Measurements from ENCODE around the gene SENP6.
"Not testable (repeated sequence)": the region's sequence is repeated elsewhere in the genome, so short reads cannot be mapped to it uniquely, and the experiment has no call there.

Gene SENP6

GRCh38 chr6:75666592-75666991, 64.9 kb downstream of the SENP6 start:
- ATAC-seq: no peak

- ATAC-seq: no peak
These were observed 72.2 kb downstream of the SENP6 start for GRCh38 chr6:75673884-75674283.

- ATAC-seq: no peak
These were observed 74.7 kb downstream of the SENP6 start for GRCh38 chr6:75676377-75676776.

- not testable (repeated sequence) for ATAC-seq
These were observed 80.9 kb downstream of the SENP6 start for GRCh38 chr6:75682548-75682947.

GRCh38 chr6:75683005-75683404, 81.3 kb downstream of the SENP6 start:
- not testable (repeated sequence) for ATAC-seq

GRCh38 chr6:75687535-75687934, 85.9 kb downstream of the SENP6 start:
- not testable (repeated sequence) for ATAC-seq

GRCh38 chr6:75687937-75688336, 86.3 kb downstream of the SENP6 start:
- not testable (repeated sequence) for ATAC-seq

GRCh38 chr6:75689576-75689975, 87.9 kb downstream of the SENP6 start:
- no peak for ATAC-seq

GRCh38 chr6:75691012-75691411, 89.3 kb downstream of the SENP6 start:
- no peak for ATAC-seq

- no peak for ATAC-seq
These were observed 91.9 kb downstream of the SENP6 start for GRCh38 chr6:75693534-75693933.

GRCh38 chr6:75694406-75694805, 92.7 kb downstream of the SENP6 start:
- ATAC-seq: no peak

- not testable (repeated sequence) for ATAC-seq
These were observed 106.7 kb downstream of the SENP6 start for GRCh38 chr6:75708334-75708733.

- ATAC-seq: no peak
These were observed 109.5 kb downstream of the SENP6 start for GRCh38 chr6:75711173-75711572.

- ATAC-seq: no peak
These were observed 117.5 kb downstream of the SENP6 start for GRCh38 chr6:75719133-75719532.

GRCh38 chr6:75723382-75723781, 121.7 kb downstream of the SENP6 start:
- no peak for ATAC-seq

- ATAC-seq: no peak
These were observed 125.5 kb downstream of the SENP6 start for GRCh38 chr6:75727206-75727605.

- ATAC-seq: not testable (repeated sequence)
These were observed 129.3 kb downstream of the SENP6 start for GRCh38 chr6:75731029-75731428.

- ATAC-seq: no peak
These were observed 134.0 kb downstream of the SENP6 start for GRCh38 chr6:75735491-75736186.

- ATAC-seq: no peak
These were observed 142.3 kb downstream of the SENP6 start for GRCh38 chr6:75743971-75744370.

GRCh38 chr6:75745404-75745803, 143.7 kb downstream of the SENP6 start:
- ATAC-seq: no peak

GRCh38 chr6:75746221-75746620, 144.5 kb downstream of the SENP6 start:
- no peak for ATAC-seq

GRCh38 chr6:75747152-75747992, 145.7 kb downstream of the SENP6 start:
- ATAC-seq: no peak

GRCh38 chr6:75748003-75748742, 146.5 kb downstream of the SENP6 start:
- peak in 1 of 2 donors; percentile 22 for ATAC-seq
